Osteocyte (in vitro differentiated cells): Measurements from ENCODE around the gene DMXL1. TPM values are rescaled to one million over a fixed set of nuclear protein-coding genes. Genes with fewer than 3 reads are reported as not detected.

ENCODE experiments used
- DNase-seq: peaks from one replicate; pipeline ENCODE4 v3.0.0; 2021; ENCODE audit warnings: mixed read lengths; ENCODE audit not compliant: unreplicated experiment; ENCODE audit errors: extremely low spot score
- H3K27ac Mint-ChIP-seq: one replicate; pipeline ENCODE4 v1.8.0; 2021; ENCODE audit warnings: mild to moderate bottlenecking, mixed read lengths; ENCODE audit not compliant: unreplicated experiment
- H3K27me3 Mint-ChIP-seq: one replicate; pipeline ENCODE4 v1.8.0; 2021; ENCODE audit warnings: mixed read lengths; ENCODE audit not compliant: unreplicated experiment
- H3K36me3 Mint-ChIP-seq: one replicate; pipeline ENCODE4 v1.8.0; 2021; ENCODE audit warnings: mixed read lengths; ENCODE audit not compliant: unreplicated experiment
- H3K4me1 Mint-ChIP-seq: one replicate; pipeline ENCODE4 v1.8.0; 2021; ENCODE audit warnings: mixed read lengths; ENCODE audit not compliant: unreplicated experiment
- H3K4me3 Mint-ChIP-seq: one replicate; pipeline ENCODE4 v1.8.0; 2021; ENCODE audit warnings: mild to moderate bottlenecking, moderate library complexity, mixed read lengths; ENCODE audit not compliant: unreplicated experiment
- H3K9me3 Mint-ChIP-seq: one replicate; pipeline ENCODE4 v1.8.0; 2021; ENCODE audit warnings: mixed read lengths; ENCODE audit not compliant: unreplicated experiment
- CTCF ChIP-seq: fragments of 200-600 bp; sonication (generic); IDR thresholded peaks from 2 replicates; pipeline ENCODE4 v1.5.0; 2021; ENCODE audit warnings: antibody characterized with exemption, mild to moderate bottlenecking, moderate library complexity
- total RNA-seq: library from RNA; stranded (reverse); gene quantifications from 2 replicates; pipeline ENCODE4 v1.2.1, GENCODE V29; 2021

The DMXL1 gene
- total RNA-seq, 1 donor from 2014 or later: 38.2 TPM

GRCh38 chr5:119255571-119256356, 184.9 kb downstream of the DMXL1 start:
- H3K27me3 Mint-ChIP-seq: no peaks in the 10 kb centered on the region
- peaks cover 32% of the 10 kb centered on the region for H3K36me3 Mint-ChIP-seq
- no peak for DNase-seq
- peaks cover 43% of the 10 kb centered on the region for H3K9me3 Mint-ChIP-seq
- no peak for TF ChIP-seq CTCF
- H3K4me3 Mint-ChIP-seq: no peak overlapping the region
- no peak overlapping the region for H3K27ac Mint-ChIP-seq
- no peaks in the 10 kb centered on the region for H3K4me1 Mint-ChIP-seq

- no peaks in the 10 kb centered on the region for H3K27me3 Mint-ChIP-seq
- no peak overlapping the region for H3K27ac Mint-ChIP-seq
- no peak for TF ChIP-seq CTCF
- no peak overlapping the region for H3K4me3 Mint-ChIP-seq
- H3K4me1 Mint-ChIP-seq: no peaks in the 10 kb centered on the region
- H3K36me3 Mint-ChIP-seq: peaks cover 20% of the 10 kb centered on the region
- DNase-seq: no peak
- H3K9me3 Mint-ChIP-seq: peaks cover 47% of the 10 kb centered on the region
These were observed 186.7 kb downstream of the DMXL1 start for GRCh38 chr5:119257613-119258012.

DNA sequence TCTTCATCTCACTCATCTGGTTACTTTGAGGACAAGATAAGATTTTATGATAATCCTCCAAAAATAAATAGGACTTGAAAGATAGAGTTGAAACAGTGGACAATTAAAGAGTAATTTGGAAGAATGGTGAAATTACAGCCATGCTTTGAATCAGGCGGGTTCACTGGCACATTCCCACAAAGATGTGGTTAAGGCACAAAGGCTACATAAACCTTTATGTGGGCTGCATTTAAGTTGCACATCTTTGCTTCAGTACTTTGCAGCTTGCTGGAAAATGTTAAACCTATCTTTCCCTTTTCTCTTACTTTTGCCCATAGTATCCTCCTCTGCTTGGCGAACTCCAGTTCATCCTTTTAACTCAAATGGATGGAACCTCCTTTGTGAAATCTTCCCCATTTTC, 192.8 kb downstream of the DMXL1 start:
- DNase-seq: no peak
- peaks cover 5% of the 10 kb centered on the region for H3K36me3 Mint-ChIP-seq
- H3K9me3 Mint-ChIP-seq: peaks cover 8% of the 10 kb centered on the region

DNA sequence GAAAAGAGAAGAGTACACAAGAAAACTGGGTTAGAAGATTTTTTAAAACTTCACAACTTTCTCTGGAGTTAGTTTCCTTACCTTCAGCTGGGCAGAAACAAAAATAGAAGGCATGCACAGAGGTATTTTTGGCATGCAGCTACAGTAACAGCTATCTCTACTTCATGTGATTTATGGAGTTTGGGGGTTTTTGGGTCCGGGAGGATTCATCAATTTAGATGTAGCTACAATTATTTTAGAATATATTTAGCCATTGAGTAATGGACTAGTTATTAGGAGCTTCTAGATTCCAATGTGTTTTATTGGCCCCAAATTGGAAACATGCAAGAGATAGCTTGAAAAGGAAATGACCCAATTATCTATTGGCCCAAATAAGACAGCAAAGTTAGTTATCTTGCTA, 193.3 kb downstream of the DMXL1 start:
- Mint-ChIP-seq H3K4me3 (no peak overlapping the region), H3K36me3 (peaks cover 5% of the 10 kb centered on the region), H3K27me3 (no peaks in the 10 kb centered on the region), H3K9me3 (peaks cover 8% of the 10 kb centered on the region), H3K4me1 (peaks cover 7% of the 10 kb centered on the region), H3K27ac (no peak overlapping the region)
- TF ChIP-seq CTCF: no peak
- no peak for DNase-seq

More for the DNA sequence above, 192.8 kb downstream of the DMXL1 start:
- Mint-ChIP-seq H3K27me3 (no peaks in the 10 kb centered on the region), H3K4me1 (peaks cover 5% of the 10 kb centered on the region), H3K27ac (no peak overlapping the region), H3K4me3 (no peak overlapping the region)
- TF ChIP-seq CTCF: no peak

GRCh38 chr5:119267958-119268386, 197.1 kb downstream of the DMXL1 start:
- peak; percentile 9 for TF ChIP-seq CTCF
- peak overlapping the region; percentile 85 for H3K4me3 Mint-ChIP-seq
- H3K4me1 Mint-ChIP-seq: peaks cover 34% of the 10 kb centered on the region
- H3K27ac Mint-ChIP-seq: peak overlapping the region; percentile 87
- DNase-seq: peak; percentile 94
- H3K27me3 Mint-ChIP-seq: no peaks in the 10 kb centered on the region
- H3K9me3 Mint-ChIP-seq: peaks cover 4% of the 10 kb centered on the region
- H3K36me3 Mint-ChIP-seq: peaks cover 2% of the 10 kb centered on the region
